C4-2B (cell line): Measurements from ENCODE around the gene RASD1.

Experiments
- ZFX ChIP-seq: fragments of 450-650 bp; IDR thresholded peaks from 2 replicates; pipeline ENCODE4 v1.6.1; 2017
- TF ChIP-seq, protein P1 (sequence below): fragments of 450-650 bp; conservative IDR thresholded peaks from 2 replicates; pipeline ENCODE4 v1.5.1; 2017; ENCODE audit warnings: mild to moderate bottlenecking

DNA sequence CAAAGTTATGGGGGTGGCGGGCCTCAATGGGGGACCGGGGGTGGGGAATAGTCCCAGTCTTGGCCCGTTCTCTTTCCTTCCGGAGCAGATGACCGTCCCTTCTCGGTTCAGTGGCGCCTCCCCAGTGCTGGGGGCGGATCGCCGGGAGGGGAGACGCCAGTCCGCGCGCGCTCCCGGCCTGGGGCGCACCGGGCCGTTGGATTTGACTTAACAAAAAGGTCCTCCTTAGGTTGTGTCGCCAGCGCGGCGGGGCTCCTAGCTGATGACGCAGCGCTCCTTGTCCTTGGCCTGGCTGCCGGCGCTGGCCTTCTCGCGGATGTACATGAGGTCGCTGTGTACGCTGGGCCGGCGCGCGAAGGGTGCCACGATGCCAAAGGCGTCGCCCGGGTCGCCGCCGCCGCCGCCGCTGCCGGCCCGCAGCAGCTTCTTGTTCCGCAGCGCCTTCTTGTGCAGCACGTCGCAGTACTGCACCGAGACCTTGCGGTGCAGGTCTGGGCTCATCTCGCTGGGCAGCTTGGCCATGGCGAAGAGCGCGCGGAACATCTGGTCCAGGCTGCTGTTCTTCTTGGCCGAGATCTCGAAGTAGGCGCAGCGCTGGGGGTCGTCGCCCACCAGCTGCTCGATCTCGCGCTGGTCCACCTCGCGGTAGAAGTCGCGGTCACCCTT lies 1.2 kb downstream of the RASD1 start:
- TF ChIP-seq, protein P1, sequence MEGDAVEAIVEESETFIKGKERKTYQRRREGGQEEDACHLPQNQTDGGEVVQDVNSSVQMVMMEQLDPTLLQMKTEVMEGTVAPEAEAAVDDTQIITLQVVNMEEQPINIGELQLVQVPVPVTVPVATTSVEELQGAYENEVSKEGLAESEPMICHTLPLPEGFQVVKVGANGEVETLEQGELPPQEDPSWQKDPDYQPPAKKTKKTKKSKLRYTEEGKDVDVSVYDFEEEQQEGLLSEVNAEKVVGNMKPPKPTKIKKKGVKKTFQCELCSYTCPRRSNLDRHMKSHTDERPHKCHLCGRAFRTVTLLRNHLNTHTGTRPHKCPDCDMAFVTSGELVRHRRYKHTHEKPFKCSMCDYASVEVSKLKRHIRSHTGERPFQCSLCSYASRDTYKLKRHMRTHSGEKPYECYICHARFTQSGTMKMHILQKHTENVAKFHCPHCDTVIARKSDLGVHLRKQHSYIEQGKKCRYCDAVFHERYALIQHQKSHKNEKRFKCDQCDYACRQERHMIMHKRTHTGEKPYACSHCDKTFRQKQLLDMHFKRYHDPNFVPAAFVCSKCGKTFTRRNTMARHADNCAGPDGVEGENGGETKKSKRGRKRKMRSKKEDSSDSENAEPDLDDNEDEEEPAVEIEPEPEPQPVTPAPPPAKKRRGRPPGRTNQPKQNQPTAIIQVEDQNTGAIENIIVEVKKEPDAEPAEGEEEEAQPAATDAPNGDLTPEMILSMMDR: no peak
- no peak for TF ChIP-seq ZFX
